HG02885 (cell line): Measurements from ENCODE around the gene KCNMB1.

Experiments used
- ATAC-seq: cut with Tn5 transposase; IDR thresholded peaks from one replicate; pipeline ENCODE4 v1.9.1; 2021; ENCODE audit warnings: mild to moderate bottlenecking; ENCODE audit not compliant: unreplicated experiment, poor library complexity

The KCNMB1 gene

DNA sequence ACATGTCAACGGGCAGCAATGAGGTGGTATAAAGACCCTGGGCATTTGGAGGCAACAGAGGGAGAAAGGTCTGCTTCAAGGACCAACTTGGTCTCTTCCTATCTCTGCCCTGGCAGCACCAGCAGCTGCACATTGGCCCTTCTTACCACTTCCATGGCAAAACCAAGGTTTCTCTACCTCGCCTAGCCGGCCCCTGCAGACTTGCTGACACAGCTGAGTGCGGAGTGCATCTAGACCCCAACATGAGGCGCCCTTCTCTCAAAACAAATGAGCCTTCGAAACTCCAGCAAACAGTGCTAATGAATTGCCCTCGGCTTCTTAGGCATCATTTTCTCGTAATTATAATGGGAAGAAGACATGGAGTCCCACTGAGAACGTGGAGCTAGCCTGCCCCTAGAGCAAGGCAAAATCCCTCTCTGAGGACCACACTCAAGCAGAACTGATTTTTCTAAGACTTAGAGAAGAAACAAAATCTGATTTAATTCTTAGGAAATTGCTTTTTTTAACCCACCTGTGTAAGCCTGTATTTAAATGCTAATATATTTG is 42.1 kb downstream of the KCNMB1 start:
- ATAC-seq, result no peak

- no peak for ATAC-seq
Observed at GRCh38 chr5:170345971-170346370, 43.2 kb downstream of the KCNMB1 start.

DNA sequence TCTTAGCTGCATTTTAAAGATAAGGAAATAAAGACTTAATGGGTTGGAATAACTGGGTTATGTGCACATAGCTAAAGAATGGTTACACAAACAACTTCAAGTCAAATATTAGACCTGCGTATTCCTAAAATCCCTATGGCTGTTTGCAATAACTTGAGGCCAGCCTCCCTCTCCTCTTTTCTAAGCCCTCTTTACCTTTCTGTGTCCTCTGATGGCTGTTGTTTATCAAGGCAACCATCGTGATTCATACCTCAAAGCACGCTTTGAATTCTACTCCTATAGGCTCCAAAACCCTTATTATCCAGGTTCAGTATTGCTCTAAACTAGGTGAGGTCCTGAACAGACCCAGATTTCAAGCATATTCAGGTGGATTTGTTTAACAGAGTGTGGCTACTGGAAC is 46.0 kb downstream of the KCNMB1 start:
- ATAC-seq, result no peak

DNA sequence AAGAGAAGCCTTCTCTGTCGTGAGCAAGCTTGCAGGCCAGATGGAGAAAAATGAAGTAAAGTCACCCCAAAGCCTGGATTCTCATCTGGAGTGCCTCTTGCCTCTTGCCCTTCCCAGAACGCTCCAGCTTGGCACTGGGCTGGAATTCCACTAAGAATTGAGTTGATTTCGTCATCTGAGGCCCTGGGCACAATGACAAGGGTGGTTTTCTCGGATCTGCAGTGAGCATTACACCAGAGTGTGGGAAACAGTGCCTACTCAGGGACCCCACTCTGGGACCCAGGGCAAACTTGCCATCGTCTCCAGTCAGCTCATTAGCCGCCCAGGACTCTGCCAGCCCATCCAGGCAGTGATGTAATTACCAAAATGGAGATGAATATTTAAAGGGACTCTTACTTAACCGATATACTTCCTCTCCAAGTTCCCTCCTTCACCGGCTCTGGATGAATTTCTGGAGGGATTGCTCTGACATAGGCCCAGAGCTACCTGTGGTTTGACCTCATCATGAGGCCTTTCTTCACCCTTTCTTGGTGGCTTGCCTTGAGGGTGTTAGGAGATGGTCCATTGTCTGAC is 46.9 kb downstream of the KCNMB1 start:
- ATAC-seq, result no peak

GRCh38 chr5:170341545-170341944 is 47.6 kb downstream of the KCNMB1 start:
- no peak for ATAC-seq

DNA sequence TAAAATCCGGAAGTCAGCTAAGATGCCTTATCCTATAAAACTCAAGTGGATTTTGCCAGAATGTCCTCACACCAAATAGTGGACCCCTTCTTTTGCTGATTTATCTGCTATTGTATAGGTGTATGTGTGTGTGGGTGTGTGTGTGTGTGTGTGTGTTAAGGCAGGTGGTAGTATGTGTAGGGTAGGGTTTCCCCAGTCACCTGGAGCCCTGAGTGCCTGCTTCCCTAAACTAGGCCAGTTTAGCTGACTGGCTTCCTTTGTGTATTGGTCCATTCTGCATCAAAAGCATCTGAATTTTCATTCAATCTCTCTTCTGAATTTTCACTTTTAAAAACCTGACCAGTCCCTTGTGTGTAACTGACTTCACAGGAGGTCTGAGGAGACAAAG is 49.4 kb downstream of the KCNMB1 start:
- no peak for ATAC-seq

GRCh38 chr5:170338933-170339779 is 50.0 kb downstream of the KCNMB1 start:
- ATAC-seq, result peak; percentile 95

DNA sequence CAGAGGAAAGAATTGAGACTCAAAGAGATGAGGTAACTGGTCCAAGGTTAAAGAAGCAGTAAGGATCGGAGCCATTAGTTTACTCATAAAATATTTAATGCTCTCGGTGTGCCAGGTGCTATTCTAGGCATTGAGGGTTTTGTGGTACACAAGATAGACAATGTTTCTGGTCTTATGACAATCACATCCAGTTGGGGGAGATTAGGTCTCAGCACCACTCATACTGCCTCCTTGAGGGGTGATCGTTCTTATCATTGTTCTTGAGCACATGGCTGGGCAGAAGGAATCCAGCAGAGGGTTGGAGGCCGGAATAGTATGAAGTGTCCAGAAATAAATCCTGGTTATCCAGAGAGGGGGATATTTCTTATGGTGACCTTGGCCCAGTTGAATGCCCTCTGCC is 50.9 kb downstream of the KCNMB1 start:
- no peak for ATAC-seq

GRCh38 chr5:170337045-170337733 is 52.0 kb downstream of the KCNMB1 start:
- ATAC-seq, result no peak

- no peak for ATAC-seq
Observed at GRCh38 chr5:170336065-170336464, 53.1 kb downstream of the KCNMB1 start.

GRCh38 chr5:170334626-170335025 is 54.5 kb downstream of the KCNMB1 start:
- ATAC-seq, result no peak

GRCh38 chr5:170333161-170333910 is 55.8 kb downstream of the KCNMB1 start:
- ATAC-seq, result peak; percentile 39

DNA sequence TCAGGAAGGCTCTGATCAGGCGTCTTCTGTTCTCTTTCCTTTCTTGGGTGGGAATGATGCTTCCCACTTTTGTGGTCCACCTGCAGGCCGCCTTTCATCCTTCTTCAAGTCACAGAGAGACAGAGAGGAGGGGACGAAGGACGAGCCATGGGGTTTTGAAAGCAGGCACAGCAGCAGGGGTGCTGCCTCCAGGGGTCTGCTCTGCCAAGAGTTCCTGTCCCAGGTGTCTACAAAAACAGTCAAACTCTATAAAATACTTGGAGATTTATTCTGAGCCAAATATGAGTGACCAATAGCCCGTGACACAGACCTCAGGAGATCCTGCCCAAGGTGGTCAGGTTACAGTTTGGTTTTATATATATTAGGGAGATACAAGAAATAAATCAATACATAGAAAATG is 57.1 kb downstream of the KCNMB1 start:
- ATAC-seq, result no peak

GRCh38 chr5:170330568-170331054 is 58.6 kb downstream of the KCNMB1 start:
- ATAC-seq, result no peak

DNA sequence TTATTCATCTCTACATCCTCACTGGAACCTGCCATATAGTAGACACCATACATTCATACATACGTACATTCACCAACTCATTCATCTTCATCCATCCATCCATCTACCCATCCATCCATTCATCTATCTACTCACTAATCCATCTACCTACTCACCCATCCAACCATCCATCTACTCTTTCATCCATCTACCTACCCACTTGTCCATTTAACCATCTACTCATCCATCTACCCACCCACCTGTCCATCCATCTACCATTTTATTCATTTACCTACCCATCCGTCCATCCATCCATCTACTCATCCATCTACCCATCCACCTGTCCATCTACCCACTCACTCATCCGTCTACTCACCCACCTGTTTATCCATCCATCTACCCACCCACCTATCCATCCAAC is 59.6 kb downstream of the KCNMB1 start:
- no peak for ATAC-seq

DNA sequence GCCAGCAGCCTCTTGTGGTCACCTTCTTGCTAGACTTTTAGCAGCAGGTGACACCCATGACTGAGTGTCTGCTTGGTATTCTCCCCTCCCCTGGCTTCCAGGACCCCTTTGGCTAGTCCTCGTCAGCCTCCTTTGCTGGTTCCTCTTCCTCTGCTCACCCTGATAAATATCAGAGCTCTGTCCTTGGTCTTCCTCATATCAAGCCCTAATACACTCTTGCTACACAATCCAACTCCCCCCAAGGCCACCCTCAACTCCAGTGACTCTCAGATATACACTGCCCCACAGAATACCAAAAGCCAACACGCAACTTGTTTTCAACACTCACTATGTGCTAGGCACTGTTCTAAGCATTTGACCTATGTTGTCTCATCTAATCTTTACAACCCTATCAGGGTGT is 61.3 kb downstream of the KCNMB1 start:
- no peak for ATAC-seq

- ATAC-seq, result peak; percentile 64
Observed at GRCh38 chr5:170327168-170327567, 62.0 kb downstream of the KCNMB1 start.
